Breast epithelium (tissue), 4 donors: ENCODE results near the gene CKLF. TPM values are rescaled to one million over a fixed set of nuclear protein-coding genes. Genes with fewer than 3 reads are reported as not detected.
A peak's percentile ranks its signal among the peaks of the same experiment; 100 is the strongest.
"Not testable (repeated sequence)": the region's sequence is repeated elsewhere in the genome, so short reads cannot be mapped to it uniquely, and the experiment has no call there.

ENCODE experiments used
- DNase-seq, 2 donors: peaks; one replicate each; pipeline ENCODE4 v3.0.0-alpha.2; 2019; ENCODE audit warnings: low spot score in 2 of 2
- H3K27ac ChIP-seq, 2 donors: fragments of 200-600 bp; sonication (generic) in 1 of 2; one replicate each; pipeline ENCODE4 v1.5.1; 2016 to 2019; ENCODE audit warnings: mild to moderate bottlenecking in 1 of 2
- H3K27me3 ChIP-seq, 2 donors: fragments of 200-600 bp; sonication (generic) in 1 of 2; one replicate each; pipeline versions ENCODE4 v1.5.1 to v1.6.0; 2017 to 2019; ENCODE audit warnings: control low read depth in 1 of 2, mild to moderate bottlenecking in 1 of 2
- H3K36me3 ChIP-seq: fragments of 200-600 bp; one replicate; pipeline ENCODE4 v1.5.1; 2019
- H3K4me1 ChIP-seq, 2 donors: fragments of 200-600 bp; sonication (generic); one replicate each; pipeline ENCODE4 v1.5.1; 2016 to 2019; ENCODE audit warnings: control low read depth in 1 of 2
- H3K4me3 ChIP-seq, 3 donors: fragments of 200-600 bp; sonication (generic); 1 replicate in 2 of 3; 2 replicates in 1 of 3; pipeline ENCODE4 v1.5.1; 2016 to 2019; ENCODE audit warnings: mild to moderate bottlenecking in 3 of 3, moderate library complexity in 2 of 3
- H3K9me3 ChIP-seq, 2 donors: fragments of 200-600 bp; sonication (generic) in 1 of 2; one replicate each; pipeline ENCODE4 v1.5.1; 2016 to 2019; ENCODE audit warnings: control low read depth in 1 of 2
- CTCF ChIP-seq, 3 donors: fragments of 450-650 bp; IDR thresholded peaks; one replicate each; pipeline ENCODE4 v1.5.1; 2016 to 2017; ENCODE audit warnings: antibody characterized with exemption in 3 of 3, mild to moderate bottlenecking in 3 of 3, moderate library complexity in 3 of 3
- POLR2A ChIP-seq: fragments of 450-650 bp; IDR thresholded peaks from one replicate; pipeline ENCODE4 v1.6.1; 2016; ENCODE audit warnings: antibody characterized with exemption, mild to moderate bottlenecking, moderate library complexity
- POLR2AphosphoS5 ChIP-seq, 3 donors: sonication (generic); formaldehyde crosslinking; IDR thresholded peaks; one replicate each; pipeline ENCODE4 v1.6.1; 2017; ENCODE audit warnings: antibody characterized with exemption in 3 of 3
- intact Hi-C: fragments of 100-400 bp; cut with DNase I; formaldehyde crosslinking; loops from one replicate; pipeline ENCODE4 v1.15.1; 2023; ENCODE audit warnings: low total_unique reads
- total RNA-seq, 3 donors: library from RNA; depleted of rRNA; stranded (reverse); fragments of >200 nt; gene quantifications; one replicate each; pipeline ENCODE4 v1.1.0, GENCODE V29; 2016

The CKLF gene
- total RNA-seq, 3 donors from 2014 or later, result 36.6 to 62.6 (median 44.9) TPM

- H3K36me3 ChIP-seq, result peaks cover 6% of the 10 kb centered on the region
- peak overlapping the region in 1 of 2 donors; percentile 9 for H3K27ac ChIP-seq
- no peak for TF ChIP-seq POLR2AphosphoS5 (IDR thresholded peaks at IDR 0.05)
- TF ChIP-seq POLR2A, result no peak
- intact Hi-C loops, result no loop called here
- no peaks in the 10 kb centered on the region for H3K9me3 ChIP-seq
- H3K4me1 ChIP-seq, result peaks cover 3 to 14% of the 10 kb centered on the region in 2 donors
- no peak overlapping the region for H3K4me3 ChIP-seq
- no peak for DNase-seq
- H3K27me3 ChIP-seq, result no peaks in the 10 kb centered on the region
Observed at GRCh38 chr16:66610111-66610820, 57.9 kb downstream of the CKLF start.

GRCh38 chr16:66611911-66612310 is 59.5 kb downstream of the CKLF start:
- intact Hi-C loops, H3K9me3 ChIP-seq, H3K36me3 ChIP-seq, H3K4me1 ChIP-seq, H3K27ac ChIP-seq, DNase-seq, H3K4me3 ChIP-seq, H3K27me3 ChIP-seq: not testable (repeated sequence)

GRCh38 chr16:66612422-66612821 is 60.0 kb downstream of the CKLF start:
- H3K9me3 ChIP-seq, result no peaks in the 10 kb centered on the region
- H3K4me3 ChIP-seq, result no peak overlapping the region
- intact Hi-C loops, result no loop called here
- no peaks in the 10 kb centered on the region for H3K27me3 ChIP-seq
- H3K27ac ChIP-seq, result no peak overlapping the region
- TF ChIP-seq POLR2AphosphoS5 (IDR thresholded peaks at IDR 0.05) (no peak), POLR2A (no peak), CTCF (IDR thresholded peaks at IDR 0.05) (no peak)
- peaks cover 3 to 7% of the 10 kb centered on the region in 2 donors for H3K4me1 ChIP-seq
- no peak for DNase-seq
- H3K36me3 ChIP-seq, result peaks cover 6% of the 10 kb centered on the region

- H3K4me3 ChIP-seq, result no peak overlapping the region
- no peak overlapping the region for H3K27ac ChIP-seq
- intact Hi-C loops, result no loop called here
- peaks cover 6% of the 10 kb centered on the region for H3K36me3 ChIP-seq
- H3K4me1 ChIP-seq, result peaks cover under 1 to 4% of the 10 kb centered on the region in 2 donors
- no peak for DNase-seq
- no peak for TF ChIP-seq POLR2A
- no peaks in the 10 kb centered on the region for H3K9me3 ChIP-seq
- no peaks in the 10 kb centered on the region for H3K27me3 ChIP-seq
Observed at GRCh38 chr16:66614161-66614802, 61.9 kb downstream of the CKLF start.

Other genes starting within 250 kb of the CKLF start
- gene CDH5, start 185.9 kb upstream of the CKLF start, total RNA-seq, result 10 to 100 TPM; 19.2 to 52.8 (median 45.1) TPM
- 1 to 10 TPM in 1 of 3 donors, under 1 TPM in 1, not detected in 1; 0.16 to 3.5 TPM for gene BEAN1, start 125.3 kb upstream of the CKLF start, total RNA-seq
- 10 to 100 TPM; 33.1 to 98.4 (median 40.4) TPM for gene TK2, start 2.5 kb upstream of the CKLF start, total RNA-seq
- 1 to 10 TPM; 1.6 to 2.9 (median 1.9) TPM for gene CMTM1, start 13.9 kb downstream of the CKLF start, total RNA-seq
- not detected for gene CMTM2, start 26.9 kb downstream of the CKLF start, total RNA-seq
- gene CMTM3, start 52.1 kb downstream of the CKLF start, total RNA-seq, result 10 to 100 TPM; 19.5 to 54.9 (median 25.2) TPM
- 10 to 100 TPM; 12.5 to 35.4 (median 33.7) TPM for gene CMTM4, start 144.2 kb downstream of the CKLF start, total RNA-seq
- gene DYNC1LI2, start 199.0 kb downstream of the CKLF start, total RNA-seq, result 100 to 1,000 TPM; 153 to 172 (median 156) TPM
- under 1 TPM; 0.33 to 0.64 (median 0.59) TPM for gene TERB1, start 249.0 kb downstream of the CKLF start, total RNA-seq